GM12878 (cell line): ENCODE data around the gene LEF1.

Source experiments
- CREB1 ChIP-seq: IDR thresholded peaks from 2 replicates; pipeline ENCODE4 v1.6.1; 2012; ENCODE audit warnings: low read depth, mild to moderate bottlenecking, inconsistent platforms
- EP300 ChIP-seq, 2 experiments: fragments of 150-350 bp in 1 of 2; IDR thresholded peaks; 2 replicates each; pipeline ENCODE4 v1.6.1; 2011 to 2012; ENCODE audit warnings: low read depth in 2 of 2, low read length in 2 of 2, borderline replicate concordance in 1 of 2, improper control_type of control experiment in 1 of 2, inconsistent platforms in 1 of 2; ENCODE audit not compliant: control insufficient read depth in 1 of 2
- HDAC6 ChIP-seq: fragments of 200-600 bp; sonication (generic); IDR thresholded peaks from one replicate; pipeline ENCODE4 v1.8.0; 2017; ENCODE audit warnings: antibody characterized with exemption; ENCODE audit not compliant: unreplicated experiment
- NFXL1 ChIP-seq: fragments of 450-650 bp; IDR thresholded peaks from 2 replicates; pipeline ENCODE4 v1.6.1; 2017; ENCODE audit warnings: antibody characterized with exemption, mild to moderate bottlenecking, borderline replicate concordance
- POLR2A ChIP-seq: IDR thresholded peaks from 2 replicates; pipeline ENCODE4 v1.6.1; 2011; ENCODE audit warnings: low read depth, mild to moderate bottlenecking, low read length
- RB1 ChIP-seq: fragments of 450-650 bp; formaldehyde crosslinking; IDR thresholded peaks from 2 replicates; pipeline ENCODE4 v1.6.1; 2017; ENCODE audit warnings: mild to moderate bottlenecking, borderline replicate concordance
- RBBP5 ChIP-seq: fragments of 200-600 bp; sonication (generic); conservative IDR thresholded peaks from 2 replicates; pipeline ENCODE4 v1.6.1; 2016
- SMAD5 ChIP-seq: IDR thresholded peaks from 2 replicates; pipeline ENCODE4 v1.6.1; 2016; ENCODE audit warnings: antibody characterized with exemption, low read depth
- SRF ChIP-seq, 2 experiments: IDR thresholded peaks; 2 replicates each; pipeline ENCODE4 v1.6.1; 2011; ENCODE audit warnings: low read depth in 2 of 2, low read length in 2 of 2, mild to moderate bottlenecking in 1 of 2, moderate library complexity in 1 of 2
- ZZZ3 ChIP-seq: IDR thresholded peaks from 2 replicates; pipeline ENCODE4 v1.6.1; 2011; ENCODE audit warnings: low read depth; ENCODE audit not compliant: control insufficient read depth, insufficient read length
- TF ChIP-seq, protein P1 (sequence below), 3 experiments: IDR thresholded peaks in 2 of 3; conservative IDR thresholded peaks in 1 of 3; 2 replicates each; pipeline ENCODE4 v1.5.1; 2011; ENCODE audit warnings: low read depth in 3 of 3, low read length in 3 of 3, mild to moderate bottlenecking in 3 of 3, control low read depth in 2 of 3, moderate library complexity in 2 of 3, inconsistent platforms in 1 of 3, mixed read lengths in 1 of 3; ENCODE audit not compliant: control insufficient read depth in 2 of 3, insufficient read depth in 1 of 3; ENCODE audit errors: extremely low read depth in 1 of 3

DNA sequence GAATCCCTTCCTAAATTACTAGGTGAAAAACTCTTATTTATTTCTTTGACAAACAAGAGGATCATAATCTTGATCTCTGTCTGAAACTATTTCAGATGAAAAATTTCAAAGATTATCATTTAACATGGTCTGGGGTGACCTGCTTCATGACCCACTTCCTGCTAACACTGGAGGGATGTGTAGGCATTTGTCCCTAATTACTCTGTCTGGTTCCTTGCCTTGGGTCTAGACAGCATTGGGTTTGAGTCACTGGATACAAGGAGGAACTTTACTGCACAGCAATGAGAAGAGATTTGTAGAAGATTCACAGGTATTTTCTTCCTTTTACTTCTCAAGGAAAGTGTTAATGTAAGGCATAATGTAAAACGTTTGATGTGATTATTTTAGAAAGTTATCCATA, 67.9 kb downstream of the LEF1 start:
- TF ChIP-seq RBBP5 (no peak), POLR2A (no peak), ZZZ3 (no peak), CREB1 (no peak), NFXL1 (no peak), SRF (IDR thresholded peaks at IDR 0.05; ENCODE audit: low read depth in 2 of 2, low read length in 2 of 2) (no peak), SMAD5 (no peak), RB1 (no peak), HDAC6 (no peak), EP300 (IDR thresholded peaks at IDR 0.05; ENCODE audit: borderline replicate concordance in 1 of 2, control insufficient read depth in 1 of 2, low read depth in 2 of 2, low read length in 2 of 2) (no peak)
- TF ChIP-seq, protein P1, sequence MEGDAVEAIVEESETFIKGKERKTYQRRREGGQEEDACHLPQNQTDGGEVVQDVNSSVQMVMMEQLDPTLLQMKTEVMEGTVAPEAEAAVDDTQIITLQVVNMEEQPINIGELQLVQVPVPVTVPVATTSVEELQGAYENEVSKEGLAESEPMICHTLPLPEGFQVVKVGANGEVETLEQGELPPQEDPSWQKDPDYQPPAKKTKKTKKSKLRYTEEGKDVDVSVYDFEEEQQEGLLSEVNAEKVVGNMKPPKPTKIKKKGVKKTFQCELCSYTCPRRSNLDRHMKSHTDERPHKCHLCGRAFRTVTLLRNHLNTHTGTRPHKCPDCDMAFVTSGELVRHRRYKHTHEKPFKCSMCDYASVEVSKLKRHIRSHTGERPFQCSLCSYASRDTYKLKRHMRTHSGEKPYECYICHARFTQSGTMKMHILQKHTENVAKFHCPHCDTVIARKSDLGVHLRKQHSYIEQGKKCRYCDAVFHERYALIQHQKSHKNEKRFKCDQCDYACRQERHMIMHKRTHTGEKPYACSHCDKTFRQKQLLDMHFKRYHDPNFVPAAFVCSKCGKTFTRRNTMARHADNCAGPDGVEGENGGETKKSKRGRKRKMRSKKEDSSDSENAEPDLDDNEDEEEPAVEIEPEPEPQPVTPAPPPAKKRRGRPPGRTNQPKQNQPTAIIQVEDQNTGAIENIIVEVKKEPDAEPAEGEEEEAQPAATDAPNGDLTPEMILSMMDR (IDR thresholded peaks at IDR 0.05 in 2 of 3, conservative IDR thresholded peaks at IDR 0.05 in 1 of 3; ENCODE audit: control insufficient read depth in 2 of 3, extremely low read depth in 1 of 3, insufficient read depth in 1 of 3, low read depth in 3 of 3, low read length in 3 of 3) = no peak
